ENCODE results near the gene STING1. TPM values are rescaled to one million over a fixed set of nuclear protein-coding genes. Genes with fewer than 3 reads are reported as not detected.

Gene STING1
- total and polyA plus RNA-seq, 3 donors from 2014 or later = 14.2 to 22.4 (median 18.6) TPM

DNA sequence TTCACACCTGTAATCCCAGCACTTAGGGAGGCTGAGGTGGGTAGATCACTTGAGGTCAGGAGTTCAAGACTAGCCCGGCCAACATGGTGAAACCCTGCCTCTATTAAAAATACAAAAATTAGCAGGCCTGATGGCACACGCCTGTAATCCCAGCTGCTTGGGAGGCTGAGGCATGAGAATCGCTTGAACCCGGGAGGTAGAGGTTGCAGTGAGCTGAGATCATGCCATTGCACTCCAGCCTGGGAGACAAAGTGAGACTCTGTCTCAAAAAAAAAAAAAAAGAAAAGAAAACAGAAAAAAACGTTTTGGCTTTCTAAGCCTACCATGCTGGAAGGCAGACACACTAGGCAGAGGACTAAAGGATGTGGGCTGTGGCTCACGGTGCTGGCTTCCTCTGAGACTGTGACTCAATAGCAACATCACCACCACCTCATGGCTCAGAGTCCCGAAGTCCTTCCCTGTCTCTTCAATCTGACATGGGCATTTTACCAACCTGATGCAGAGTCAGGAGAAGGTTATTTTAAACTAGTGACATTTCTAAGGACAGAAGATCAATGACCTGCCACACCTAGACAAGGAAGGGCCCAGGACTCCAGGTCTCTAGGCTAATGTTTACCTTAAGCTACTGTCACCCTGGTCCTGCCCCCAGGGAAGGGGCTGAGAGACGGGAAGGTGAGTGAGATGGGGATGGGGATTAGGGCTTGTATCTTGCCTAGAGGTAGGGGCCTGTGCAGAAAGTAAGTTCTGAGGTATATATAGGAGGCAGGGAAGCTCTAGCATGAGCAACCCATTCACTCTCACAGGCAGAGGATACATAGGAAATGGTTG is 23.8 kb downstream of the STING1 start:
- H3K4me1 ChIP-seq = no peaks in the 10 kb centered on the region
- no peak overlapping the region for H3K27ac ChIP-seq
- H3K4me3 ChIP-seq = no peak overlapping the region
- H3K9me3 ChIP-seq = no peaks in the 10 kb centered on the region
- no peaks in the 10 kb centered on the region for H3K27me3 ChIP-seq
- no peaks in the 10 kb centered on the region for H3K36me3 ChIP-seq (ENCODE audit: low read depth, missing control alignments)
- intact Hi-C loops (cut with DNase I; ENCODE audit: low total_unique reads) = no loop called here
- no peak for DNase-seq
- no peak for TF ChIP-seq POLR2A (IDR thresholded peaks at IDR 0.05)
- TF ChIP-seq, protein P1, sequence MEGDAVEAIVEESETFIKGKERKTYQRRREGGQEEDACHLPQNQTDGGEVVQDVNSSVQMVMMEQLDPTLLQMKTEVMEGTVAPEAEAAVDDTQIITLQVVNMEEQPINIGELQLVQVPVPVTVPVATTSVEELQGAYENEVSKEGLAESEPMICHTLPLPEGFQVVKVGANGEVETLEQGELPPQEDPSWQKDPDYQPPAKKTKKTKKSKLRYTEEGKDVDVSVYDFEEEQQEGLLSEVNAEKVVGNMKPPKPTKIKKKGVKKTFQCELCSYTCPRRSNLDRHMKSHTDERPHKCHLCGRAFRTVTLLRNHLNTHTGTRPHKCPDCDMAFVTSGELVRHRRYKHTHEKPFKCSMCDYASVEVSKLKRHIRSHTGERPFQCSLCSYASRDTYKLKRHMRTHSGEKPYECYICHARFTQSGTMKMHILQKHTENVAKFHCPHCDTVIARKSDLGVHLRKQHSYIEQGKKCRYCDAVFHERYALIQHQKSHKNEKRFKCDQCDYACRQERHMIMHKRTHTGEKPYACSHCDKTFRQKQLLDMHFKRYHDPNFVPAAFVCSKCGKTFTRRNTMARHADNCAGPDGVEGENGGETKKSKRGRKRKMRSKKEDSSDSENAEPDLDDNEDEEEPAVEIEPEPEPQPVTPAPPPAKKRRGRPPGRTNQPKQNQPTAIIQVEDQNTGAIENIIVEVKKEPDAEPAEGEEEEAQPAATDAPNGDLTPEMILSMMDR (IDR thresholded peaks at IDR 0.05) = no peak
- WGBS, 2 donors = 77 to 79% methylated on average over 8 of the region's 8 CpGs

- TF ChIP-seq, protein P1 (IDR thresholded peaks at IDR 0.05) = no peak
- no peak for TF ChIP-seq POLR2A (IDR thresholded peaks at IDR 0.05)
- intact Hi-C loops (cut with DNase I; ENCODE audit: low total_unique reads) = no loop called here
- H3K27me3 ChIP-seq = no peaks in the 10 kb centered on the region
- H3K36me3 ChIP-seq (ENCODE audit: low read depth, missing control alignments) = no peaks in the 10 kb centered on the region
- no peaks in the 10 kb centered on the region for H3K9me3 ChIP-seq
- no peak overlapping the region for H3K4me3 ChIP-seq
- no peak for DNase-seq
- no peak overlapping the region for H3K27ac ChIP-seq
- WGBS, 2 donors = 96% methylated on average over 5 of the region's 5 CpGs
- H3K4me1 ChIP-seq = no peaks in the 10 kb centered on the region
Observed at GRCh38 chr5:139457653-139458306, 24.8 kb downstream of the STING1 start.

- no peaks in the 10 kb centered on the region for H3K9me3 ChIP-seq
- 93 to 95% methylated on average over 5 of the region's 5 CpGs for WGBS, 2 donors
- no peak overlapping the region for H3K4me3 ChIP-seq
- H3K27ac ChIP-seq = no peak overlapping the region
- DNase-seq = no peak
- H3K27me3 ChIP-seq = no peaks in the 10 kb centered on the region
- no peaks in the 10 kb centered on the region for H3K4me1 ChIP-seq
- no peaks in the 10 kb centered on the region for H3K36me3 ChIP-seq (ENCODE audit: low read depth, missing control alignments)
- intact Hi-C loops (cut with DNase I; ENCODE audit: low total_unique reads) = no loop called here
- TF ChIP-seq POLR2A (IDR thresholded peaks at IDR 0.05) = no peak
- TF ChIP-seq, protein P1 (IDR thresholded peaks at IDR 0.05) = no peak
Observed at GRCh38 chr5:139457241-139457640, 25.3 kb downstream of the STING1 start.

GRCh38 chr5:139456776-139457175 is 25.8 kb downstream of the STING1 start:
- no peak overlapping the region for H3K4me3 ChIP-seq
- no peaks in the 10 kb centered on the region for H3K9me3 ChIP-seq
- 93% methylated on average over 8 to 11 of the region's 12 CpGs for WGBS, 2 donors
- TF ChIP-seq POLR2A (IDR thresholded peaks at IDR 0.05) = no peak
- TF ChIP-seq, protein P1 (IDR thresholded peaks at IDR 0.05) = no peak
- no peak overlapping the region for H3K27ac ChIP-seq
- no peaks in the 10 kb centered on the region for H3K27me3 ChIP-seq
- H3K36me3 ChIP-seq (ENCODE audit: low read depth, missing control alignments) = no peaks in the 10 kb centered on the region
- DNase-seq = no peak
- intact Hi-C loops (cut with DNase I; ENCODE audit: low total_unique reads) = no loop called here
- no peaks in the 10 kb centered on the region for H3K4me1 ChIP-seq

All from testis (tissue), 3 donors.